CD1c-positive myeloid dendritic cell (primary cell): ENCODE results near the gene ITPR3.
A peak's percentile ranks its signal among the peaks of the same experiment; 100 is the strongest.

Experiments used
- DNase-seq: peaks from one replicate; pipeline ENCODE4 v3.0.0-alpha.2; 2016; ENCODE audit errors: extremely low spot score

The ITPR3 gene

GRCh38 chr6:33620856-33621710, at the start of gene ITPR3:
TSS of gene ITPR3 (plus strand) at chr6:33621322. CDS start at chr6:33621603, 281 bp downstream.
- DNase-seq, result peak; percentile 73

GRCh38 chr6:33571637-33572316, 49.3 kb upstream of the ITPR3 start:
- DNase-seq, result no peak

- no peak for DNase-seq
Observed at GRCh38 chr6:33575211-33575610, 45.9 kb upstream of the ITPR3 start.

- no peak for DNase-seq
Observed at GRCh38 chr6:33576668-33577067, 44.5 kb upstream of the ITPR3 start.

- peak; percentile 87 for DNase-seq
Observed at GRCh38 chr6:33577106-33577535, 44.0 kb upstream of the ITPR3 start.

- DNase-seq, result no peak
Observed at GRCh38 chr6:33577718-33578117, 43.4 kb upstream of the ITPR3 start.

- DNase-seq, result no peak
Observed at GRCh38 chr6:33578164-33578563, 43.0 kb upstream of the ITPR3 start.

- DNase-seq, result no peak
Observed at GRCh38 chr6:33578588-33579011, 42.5 kb upstream of the ITPR3 start.

GRCh38 chr6:33579828-33580714, 41.1 kb upstream of the ITPR3 start, which contains the start of gene BAK1:
TSS of gene BAK1 (minus strand) at chr6:33580276. CDS start at chr6:33577604, 2,672 bp downstream.
- peak; percentile 83 for DNase-seq

GRCh38 chr6:33581186-33581585, 39.9 kb upstream of the ITPR3 start:
- no peak for DNase-seq

- no peak for DNase-seq
Observed at GRCh38 chr6:33583591-33584155, 37.4 kb upstream of the ITPR3 start.

- no peak for DNase-seq
Observed at GRCh38 chr6:33584700-33585402, 36.3 kb upstream of the ITPR3 start.

- peak; percentile 84 for DNase-seq
Observed at GRCh38 chr6:33585403-33586107, 35.6 kb upstream of the ITPR3 start.

GRCh38 chr6:33586108-33586640, 34.9 kb upstream of the ITPR3 start:
- DNase-seq, result no peak

GRCh38 chr6:33587529-33587928, 33.6 kb upstream of the ITPR3 start:
- DNase-seq, result no peak

GRCh38 chr6:33588894-33589293, 32.2 kb upstream of the ITPR3 start:
- no peak for DNase-seq

- DNase-seq, result no peak
Observed at GRCh38 chr6:33589392-33589730, 31.8 kb upstream of the ITPR3 start.

GRCh38 chr6:33589731-33590530, 31.2 kb upstream of the ITPR3 start:
- peak; percentile 22 for DNase-seq

- no peak for DNase-seq
Observed at GRCh38 chr6:33590531-33591198, 30.5 kb upstream of the ITPR3 start.
